ENCODE results near the gene RALGAPB.

Gene RALGAPB

GRCh38 chr20:38616457-38616856 lies 143.8 kb downstream of the RALGAPB start:
- no peak for DNase-seq (ENCODE audit: low spot score)
- TF ChIP-seq, protein P1, sequence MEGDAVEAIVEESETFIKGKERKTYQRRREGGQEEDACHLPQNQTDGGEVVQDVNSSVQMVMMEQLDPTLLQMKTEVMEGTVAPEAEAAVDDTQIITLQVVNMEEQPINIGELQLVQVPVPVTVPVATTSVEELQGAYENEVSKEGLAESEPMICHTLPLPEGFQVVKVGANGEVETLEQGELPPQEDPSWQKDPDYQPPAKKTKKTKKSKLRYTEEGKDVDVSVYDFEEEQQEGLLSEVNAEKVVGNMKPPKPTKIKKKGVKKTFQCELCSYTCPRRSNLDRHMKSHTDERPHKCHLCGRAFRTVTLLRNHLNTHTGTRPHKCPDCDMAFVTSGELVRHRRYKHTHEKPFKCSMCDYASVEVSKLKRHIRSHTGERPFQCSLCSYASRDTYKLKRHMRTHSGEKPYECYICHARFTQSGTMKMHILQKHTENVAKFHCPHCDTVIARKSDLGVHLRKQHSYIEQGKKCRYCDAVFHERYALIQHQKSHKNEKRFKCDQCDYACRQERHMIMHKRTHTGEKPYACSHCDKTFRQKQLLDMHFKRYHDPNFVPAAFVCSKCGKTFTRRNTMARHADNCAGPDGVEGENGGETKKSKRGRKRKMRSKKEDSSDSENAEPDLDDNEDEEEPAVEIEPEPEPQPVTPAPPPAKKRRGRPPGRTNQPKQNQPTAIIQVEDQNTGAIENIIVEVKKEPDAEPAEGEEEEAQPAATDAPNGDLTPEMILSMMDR (IDR thresholded peaks at IDR 0.05; ENCODE audit: extremely low read depth, insufficient read depth, missing control alignments), result no peak
- in situ Hi-C loops (cut with MboI; ENCODE audit: low pct_unique_long_range_greater_than_20kb, low sequenced_read_pairs, unreplicated experiment), result no loop called here

DNA sequence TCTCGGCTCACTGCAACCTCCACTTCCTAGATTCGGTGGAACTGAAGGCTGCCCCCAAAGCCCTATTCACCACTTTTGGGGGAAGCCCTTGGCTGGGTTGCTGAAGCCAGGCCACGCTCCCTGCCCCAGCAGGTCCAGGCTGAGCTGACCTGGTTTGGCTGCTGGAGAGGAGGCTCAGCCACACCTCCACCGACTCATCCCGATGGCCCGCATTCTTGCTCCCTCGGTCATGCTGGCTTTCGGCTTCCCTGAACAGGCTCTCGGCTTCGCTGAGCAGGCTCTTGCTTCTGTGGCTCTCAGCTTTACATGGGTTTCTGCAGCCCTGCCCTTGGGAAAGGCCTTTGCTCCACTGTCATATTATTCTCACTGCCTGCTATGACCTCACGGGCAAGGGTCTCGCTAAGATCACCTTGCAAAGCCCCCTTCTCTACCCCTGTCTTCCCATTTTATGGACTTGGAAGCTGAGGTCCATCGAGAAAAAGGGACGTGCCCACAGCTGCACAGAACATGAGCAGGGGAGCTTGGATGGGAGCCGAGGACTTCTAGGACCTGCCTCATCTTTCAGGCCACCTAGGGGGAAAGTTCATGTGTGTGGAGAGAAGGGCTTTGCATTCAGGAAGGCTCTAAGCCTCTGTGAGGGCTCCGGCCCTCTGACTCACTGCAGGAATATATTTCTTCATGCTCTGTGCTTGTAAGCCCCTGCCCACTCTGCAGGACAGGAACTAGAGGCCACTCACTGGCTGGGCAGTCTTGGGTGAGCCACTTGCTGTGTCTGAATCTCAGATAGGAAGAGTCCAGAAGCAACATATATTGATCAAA lies 144.6 kb downstream of the RALGAPB start:
- TF ChIP-seq, protein P1 (IDR thresholded peaks at IDR 0.05; ENCODE audit: extremely low read depth, insufficient read depth, missing control alignments), result no peak
- DNase-seq (ENCODE audit: low spot score), result no peak
- in situ Hi-C loops (cut with MboI; ENCODE audit: low pct_unique_long_range_greater_than_20kb, low sequenced_read_pairs, unreplicated experiment), result no loop called here

DNA sequence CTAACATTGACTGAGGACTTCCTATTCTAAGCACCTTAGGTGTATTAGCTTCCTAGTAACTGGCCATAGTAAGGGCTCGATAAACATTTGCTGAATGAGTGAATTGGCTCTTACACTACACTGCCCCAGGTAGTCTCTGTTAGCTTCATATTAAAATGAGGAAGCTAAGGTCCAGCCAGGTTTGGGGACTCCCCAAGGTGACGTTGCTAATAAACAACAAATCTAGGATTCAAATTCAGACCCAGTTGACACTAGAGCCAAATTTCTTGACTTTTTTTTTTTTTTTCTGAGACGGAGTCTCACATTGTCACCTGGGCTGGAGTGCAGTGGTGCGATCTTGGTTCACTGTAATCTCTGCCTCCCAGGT lies 145.2 kb downstream of the RALGAPB start:
- DNase-seq (ENCODE audit: low spot score), result no peak
- TF ChIP-seq, protein P1 (IDR thresholded peaks at IDR 0.05; ENCODE audit: extremely low read depth, insufficient read depth, missing control alignments), result no peak
- in situ Hi-C loops (cut with MboI; ENCODE audit: low pct_unique_long_range_greater_than_20kb, low sequenced_read_pairs, unreplicated experiment), result no loop called here

DNA sequence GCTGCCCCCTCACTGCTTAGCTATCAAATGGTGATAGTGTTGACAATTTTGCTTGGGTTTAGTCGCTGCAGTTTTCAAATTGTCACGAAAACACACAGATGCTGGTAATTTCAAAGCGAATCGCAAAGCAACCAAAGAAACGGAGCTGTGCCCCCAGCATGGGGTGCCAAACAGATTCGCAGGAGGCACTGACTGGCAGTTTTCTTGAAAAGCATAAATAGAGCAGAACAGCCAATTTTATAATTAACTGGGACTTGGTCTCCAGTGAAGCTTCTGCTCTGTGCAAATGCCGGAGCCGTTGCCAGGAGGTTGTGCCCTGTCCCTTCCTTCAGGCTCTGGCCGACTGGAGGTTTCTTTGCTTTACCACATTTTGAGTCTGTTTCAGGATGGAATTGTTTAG lies 147.8 kb downstream of the RALGAPB start:
- in situ Hi-C loops (cut with MboI; ENCODE audit: low pct_unique_long_range_greater_than_20kb, low sequenced_read_pairs, unreplicated experiment), result no loop called here
- TF ChIP-seq, protein P1 (IDR thresholded peaks at IDR 0.05; ENCODE audit: extremely low read depth, insufficient read depth, missing control alignments), result no peak
- no peak for DNase-seq (ENCODE audit: low spot score)

- DNase-seq (ENCODE audit: low spot score), result no peak
- TF ChIP-seq, protein P1 (IDR thresholded peaks at IDR 0.05; ENCODE audit: extremely low read depth, insufficient read depth, missing control alignments), result no peak
- in situ Hi-C loops (cut with MboI; ENCODE audit: low pct_unique_long_range_greater_than_20kb, low sequenced_read_pairs, unreplicated experiment), result no loop called here
Observed at GRCh38 chr20:38623061-38623460, 150.4 kb downstream of the RALGAPB start.

- no peak for DNase-seq (ENCODE audit: low spot score)
- in situ Hi-C loops (cut with MboI; ENCODE audit: low pct_unique_long_range_greater_than_20kb, low sequenced_read_pairs, unreplicated experiment), result no loop called here
- TF ChIP-seq, protein P1 (IDR thresholded peaks at IDR 0.05; ENCODE audit: extremely low read depth, insufficient read depth, missing control alignments), result no peak
Observed at GRCh38 chr20:38624084-38624483, 151.4 kb downstream of the RALGAPB start.
